Measurements from ENCODE around the gene DYRK1A. TPM values are rescaled to one million over a fixed set of nuclear protein-coding genes. Genes with fewer than 3 reads are reported as not detected.

Gene DYRK1A
- total RNA-seq, 2 experiments from 2014 or later: 47.6 to 51.1 TPM

DNA sequence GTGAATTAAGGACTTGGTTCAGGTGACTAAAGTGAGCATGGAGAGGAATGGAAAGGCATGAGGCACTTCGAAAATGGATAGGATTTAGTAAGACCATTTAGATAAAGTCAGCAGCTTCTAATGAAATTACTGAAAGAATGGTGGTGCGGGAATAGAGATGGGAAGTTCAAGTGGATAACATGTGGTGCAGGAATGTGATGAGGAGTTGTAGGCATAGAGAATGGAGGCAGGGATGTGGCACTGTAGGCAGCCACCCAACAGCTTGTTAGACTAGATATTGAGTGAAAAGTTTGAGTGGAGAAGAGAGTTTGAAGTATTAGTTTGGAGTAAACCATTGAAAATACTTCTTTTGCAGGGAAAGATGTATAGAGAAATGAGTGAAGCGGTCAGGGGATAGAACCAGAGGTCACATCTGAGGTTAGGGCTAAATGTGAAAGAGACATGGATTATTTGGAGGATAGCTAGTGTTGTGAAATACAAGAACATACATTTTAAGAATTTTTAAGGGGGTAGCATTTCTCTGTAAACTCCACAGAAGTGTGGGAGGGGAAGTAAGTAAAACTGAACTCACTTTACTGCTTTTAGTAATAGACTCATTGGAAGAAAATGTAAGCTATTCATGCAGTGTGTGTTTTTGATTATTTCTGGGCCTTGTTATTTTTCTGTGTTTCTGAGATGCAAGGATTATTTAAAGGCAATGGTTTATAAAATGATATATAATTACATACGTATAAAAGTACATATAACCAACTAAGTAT is 46.2 kb downstream of the DYRK1A start:
- Mint-ChIP-seq H3K4me1 (ENCODE audit: low read depth) (peaks cover 79% of the 10 kb centered on the region), H3K27me3 (no peaks in the 10 kb centered on the region), H3K4me3 (no peak overlapping the region), H3K27ac (peak overlapping the region; percentile 0), H3K9me3 (no peaks in the 10 kb centered on the region), H3K36me3 (peaks cover 6% of the 10 kb centered on the region)
- intact Hi-C loops (cut with micrococcal nuclease): loop anchor here (5.0 kb wide), 1 partner anchor 45 kb away; no protein-coding TSS in a partner anchor
- ChIA-PET CTCF (no interaction called here), POLR2A (no interaction called here)
- DNase-seq: no peak

DNA sequence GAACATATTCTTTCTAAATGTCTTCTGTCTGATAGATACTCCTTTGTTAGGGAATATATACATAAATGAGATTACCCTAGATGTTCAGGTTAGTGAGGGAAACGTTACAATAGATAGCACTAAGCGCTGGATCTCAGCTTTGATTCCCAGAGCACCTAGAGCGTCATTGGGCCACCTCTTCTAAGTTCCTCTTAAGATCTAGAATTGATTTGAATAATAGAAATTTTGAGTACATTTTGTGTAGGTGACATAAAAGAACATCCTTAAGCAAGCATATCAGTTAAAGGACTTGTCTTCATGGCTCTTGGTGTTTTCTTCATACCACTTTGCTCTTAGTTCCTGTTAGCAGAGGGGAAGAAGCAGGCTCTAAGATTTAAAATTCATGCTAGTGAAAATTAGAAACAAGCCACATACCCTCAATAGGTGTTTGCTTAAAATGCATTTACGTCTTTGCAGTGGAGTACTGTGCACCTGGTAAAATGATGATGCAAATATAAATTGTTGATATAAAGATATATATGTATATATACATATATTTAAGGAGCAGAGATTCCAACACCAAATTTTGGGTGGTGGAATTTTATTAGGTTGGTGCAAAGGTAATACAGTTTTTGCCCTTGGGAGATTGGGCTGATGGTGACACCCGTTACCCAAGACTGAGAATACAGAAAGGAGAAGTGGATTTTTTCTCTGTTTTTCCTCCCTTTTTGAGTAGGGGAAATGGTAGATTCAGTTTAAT is 47.1 kb downstream of the DYRK1A start:
- ChIA-PET POLR2A (no interaction called here), CTCF (no interaction called here)
- no peak overlapping the region for H3K27ac Mint-ChIP-seq
- H3K4me1 Mint-ChIP-seq (ENCODE audit: low read depth): peaks cover 81% of the 10 kb centered on the region
- peaks cover 5% of the 10 kb centered on the region for H3K36me3 Mint-ChIP-seq
- H3K9me3 Mint-ChIP-seq: no peaks in the 10 kb centered on the region
- no peaks in the 10 kb centered on the region for H3K27me3 Mint-ChIP-seq
- H3K4me3 Mint-ChIP-seq: no peak overlapping the region
- DNase-seq: no peak
- intact Hi-C loops (cut with micrococcal nuclease): loop anchor here (5.0 kb wide), 1 partner anchor 44 kb away; no protein-coding TSS in a partner anchor

DNA sequence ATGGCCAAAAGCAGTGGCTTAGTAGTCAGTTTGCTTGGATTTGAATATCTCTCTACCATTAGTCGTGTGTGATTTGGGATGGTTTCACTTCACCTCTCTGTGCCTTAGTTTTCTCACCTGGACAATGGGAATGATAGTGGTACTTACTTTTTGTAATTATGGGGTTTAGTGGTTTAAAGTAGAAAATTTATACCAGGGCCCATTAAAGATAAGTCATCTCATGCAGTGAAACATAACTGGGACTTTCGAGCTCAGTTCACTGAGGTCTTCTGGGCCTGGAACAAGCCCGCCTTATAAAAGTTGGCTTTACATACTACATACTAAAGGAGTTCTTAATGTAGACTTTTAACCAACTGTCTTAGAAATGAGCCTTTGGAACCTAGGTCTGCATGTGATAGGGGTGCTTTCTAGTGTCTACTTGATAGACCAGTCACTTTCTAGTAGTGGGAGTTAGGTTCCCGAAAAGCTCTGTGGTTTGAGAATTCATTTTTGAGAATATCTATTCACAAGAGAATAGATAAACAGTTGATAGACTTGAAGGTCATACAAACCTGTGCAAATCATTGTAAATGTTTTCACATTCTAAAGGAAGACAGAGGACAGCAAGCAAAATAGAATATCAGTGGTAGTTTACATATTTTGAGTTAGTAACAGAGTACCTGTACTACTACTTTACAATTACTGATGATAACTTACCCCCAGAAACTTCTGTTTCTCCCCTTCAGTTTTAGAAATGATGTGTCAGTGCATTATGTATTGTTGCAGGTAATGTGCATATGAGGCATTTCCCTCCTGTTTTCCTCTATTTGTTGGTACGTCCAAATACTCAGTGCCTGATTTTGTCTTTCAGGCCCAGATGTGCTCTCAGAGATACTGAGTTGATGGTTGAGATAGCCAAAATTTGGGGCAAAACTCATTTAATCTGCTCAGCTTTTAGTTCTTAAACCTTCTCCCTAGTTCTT is 48.0 kb downstream of the DYRK1A start:
- no peaks in the 10 kb centered on the region for H3K27me3 Mint-ChIP-seq
- POLR2A ChIA-PET: no interaction called here
- peaks cover 83% of the 10 kb centered on the region for H3K4me1 Mint-ChIP-seq (ENCODE audit: low read depth)
- no peaks in the 10 kb centered on the region for H3K9me3 Mint-ChIP-seq
- DNase-seq: no peak
- no peak overlapping the region for H3K4me3 Mint-ChIP-seq
- intact Hi-C loops (cut with micrococcal nuclease): loop anchor here (5.0 kb wide), 1 partner anchor 43 kb away; no protein-coding TSS in a partner anchor
- H3K36me3 Mint-ChIP-seq: peaks cover 3% of the 10 kb centered on the region
- CTCF ChIA-PET: no interaction called here
- peak overlapping the region; percentile 28 for H3K27ac Mint-ChIP-seq

- intact Hi-C loops (cut with micrococcal nuclease): no loop called here
Observed at GRCh38 chr21:37415939-37416338, 49.4 kb downstream of the DYRK1A start.

GRCh38 chr21:37416914-37417313 is 50.3 kb downstream of the DYRK1A start:
- no peaks in the 10 kb centered on the region for H3K9me3 Mint-ChIP-seq
- H3K27ac Mint-ChIP-seq: no peak overlapping the region
- CTCF ChIA-PET: no interaction called here
- no peaks in the 10 kb centered on the region for H3K27me3 Mint-ChIP-seq
- intact Hi-C loops (cut with micrococcal nuclease): no loop called here
- POLR2A ChIA-PET: interaction anchor here (0.9 kb wide), 1 partner anchor 9 kb away, joined by 3 read pairs; no protein-coding TSS in a partner anchor
- H3K4me3 Mint-ChIP-seq: no peak overlapping the region
- H3K4me1 Mint-ChIP-seq (ENCODE audit: low read depth): peaks cover 79% of the 10 kb centered on the region
- DNase-seq: no peak
- peaks cover 9% of the 10 kb centered on the region for H3K36me3 Mint-ChIP-seq

More at GRCh38 chr21:37415939-37416338, 49.4 kb downstream of the DYRK1A start:
- DNase-seq: no peak
- Mint-ChIP-seq H3K4me1 (ENCODE audit: low read depth) (peaks cover 84% of the 10 kb centered on the region), H3K9me3 (no peaks in the 10 kb centered on the region), H3K36me3 (peaks cover 7% of the 10 kb centered on the region), H3K27ac (peak overlapping the region; percentile 62), H3K4me3 (no peak overlapping the region), H3K27me3 (no peaks in the 10 kb centered on the region)
- POLR2A ChIA-PET: interaction anchor here (0.9 kb wide), 1 partner anchor 8 kb away, joined by 3 read pairs; no protein-coding TSS in a partner anchor
- CTCF ChIA-PET: no interaction called here

DNA sequence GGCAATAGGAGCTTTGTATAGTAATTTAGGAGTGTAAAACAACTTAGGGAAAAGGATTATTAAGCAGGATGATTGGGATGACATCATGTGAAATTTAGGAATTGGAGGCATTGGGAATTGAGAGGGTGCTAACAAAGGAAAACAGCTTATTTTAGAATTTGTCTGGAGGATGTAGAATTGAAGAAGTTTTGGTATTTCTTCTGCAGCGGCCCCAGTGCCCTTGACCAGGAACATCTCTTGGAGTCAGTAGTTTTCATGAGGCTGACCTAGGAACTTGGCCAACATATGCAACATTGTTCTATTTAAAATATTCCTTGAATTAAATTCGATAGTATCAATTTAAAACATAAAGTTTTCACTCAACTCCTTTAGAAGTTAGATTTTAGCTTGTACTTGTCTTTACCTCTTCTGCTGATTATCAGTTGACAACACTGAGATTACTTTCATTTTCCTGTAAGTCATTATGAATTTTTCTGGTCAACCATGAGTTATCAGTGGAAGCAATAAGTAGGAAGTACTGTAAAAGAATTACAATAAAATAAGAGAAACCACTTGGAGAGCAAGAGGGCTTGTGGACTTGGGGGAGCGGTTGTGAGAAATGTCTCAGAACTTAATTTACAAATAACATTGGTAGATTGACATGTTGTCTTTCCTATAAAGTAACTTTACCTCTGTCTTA is 52.8 kb downstream of the DYRK1A start:
- H3K27me3 Mint-ChIP-seq: no peaks in the 10 kb centered on the region
- H3K27ac Mint-ChIP-seq: peak overlapping the region; percentile 53
- no peaks in the 10 kb centered on the region for H3K9me3 Mint-ChIP-seq
- intact Hi-C loops (cut with micrococcal nuclease): no loop called here
- H3K36me3 Mint-ChIP-seq: peaks cover 21% of the 10 kb centered on the region
- ChIA-PET POLR2A (no interaction called here), CTCF (interaction anchor here (0.8 to 1.8 kb wide), 2 partner anchors 11 to 44 kb away, joined by 3 to 6 read pairs; no protein-coding TSS in a partner anchor)
- no peak overlapping the region for H3K4me3 Mint-ChIP-seq
- DNase-seq: no peak
- peaks cover 75% of the 10 kb centered on the region for H3K4me1 Mint-ChIP-seq (ENCODE audit: low read depth)

DNA sequence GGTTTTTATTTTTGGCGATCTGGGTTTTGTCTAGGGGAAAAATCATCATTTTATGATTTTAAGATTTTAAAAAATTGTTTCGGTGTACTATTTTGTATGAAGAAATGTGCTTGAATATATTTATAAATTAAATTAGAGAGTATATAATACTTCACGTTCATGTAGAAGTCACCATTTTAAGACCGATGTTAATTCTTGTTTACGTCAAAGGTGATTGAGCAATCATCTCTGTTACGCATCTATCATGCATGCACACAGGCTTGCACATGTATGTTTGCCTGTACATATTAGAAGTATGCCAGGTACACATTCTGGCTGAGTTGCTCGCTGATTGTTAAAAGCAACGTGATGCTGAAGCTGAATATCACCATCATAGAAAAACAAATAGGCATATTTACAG is 54.7 kb downstream of the DYRK1A start:
- DNase-seq: no peak
- Mint-ChIP-seq H3K27ac (no peak overlapping the region), H3K36me3 (peaks cover 30% of the 10 kb centered on the region), H3K27me3 (no peaks in the 10 kb centered on the region), H3K9me3 (no peaks in the 10 kb centered on the region), H3K4me1 (ENCODE audit: low read depth) (peaks cover 64% of the 10 kb centered on the region), H3K4me3 (no peak overlapping the region)
- CTCF ChIA-PET: no interaction called here
- POLR2A ChIA-PET: no interaction called here
- intact Hi-C loops (cut with micrococcal nuclease): no loop called here

DNA sequence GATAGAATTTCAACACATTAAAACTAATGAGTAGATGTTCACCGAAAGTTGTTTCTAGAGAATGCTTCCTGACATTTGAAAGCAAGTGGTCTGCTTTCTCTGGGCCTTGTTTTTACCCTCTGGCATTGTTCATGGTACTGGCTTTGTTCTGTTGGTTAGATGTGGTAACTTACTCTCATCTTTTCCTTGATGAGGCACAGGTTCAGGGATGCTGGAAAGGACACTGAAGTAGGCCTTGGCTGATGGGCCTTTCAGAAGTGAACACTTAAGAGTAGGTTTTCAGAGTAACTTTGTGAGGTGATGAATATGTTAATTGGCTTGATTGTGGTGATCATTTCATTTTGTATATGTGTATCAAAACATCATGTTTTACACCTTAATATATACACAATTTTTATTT is 55.8 kb downstream of the DYRK1A start:
- H3K27ac Mint-ChIP-seq: no peak overlapping the region
- POLR2A ChIA-PET: interaction anchor here (0.8 kb wide), 1 partner anchor 14 kb away, joined by 3 read pairs; no protein-coding TSS in a partner anchor
- peaks cover 30% of the 10 kb centered on the region for H3K36me3 Mint-ChIP-seq
- intact Hi-C loops (cut with micrococcal nuclease): no loop called here
- CTCF ChIA-PET: no interaction called here
- H3K4me3 Mint-ChIP-seq: no peak overlapping the region
- H3K9me3 Mint-ChIP-seq: no peaks in the 10 kb centered on the region
- no peaks in the 10 kb centered on the region for H3K27me3 Mint-ChIP-seq
- H3K4me1 Mint-ChIP-seq (ENCODE audit: low read depth): peaks cover 63% of the 10 kb centered on the region
- DNase-seq: no peak

- CTCF ChIA-PET: no interaction called here
Observed at GRCh38 chr21:37423103-37423502, 56.5 kb downstream of the DYRK1A start.

DNA sequence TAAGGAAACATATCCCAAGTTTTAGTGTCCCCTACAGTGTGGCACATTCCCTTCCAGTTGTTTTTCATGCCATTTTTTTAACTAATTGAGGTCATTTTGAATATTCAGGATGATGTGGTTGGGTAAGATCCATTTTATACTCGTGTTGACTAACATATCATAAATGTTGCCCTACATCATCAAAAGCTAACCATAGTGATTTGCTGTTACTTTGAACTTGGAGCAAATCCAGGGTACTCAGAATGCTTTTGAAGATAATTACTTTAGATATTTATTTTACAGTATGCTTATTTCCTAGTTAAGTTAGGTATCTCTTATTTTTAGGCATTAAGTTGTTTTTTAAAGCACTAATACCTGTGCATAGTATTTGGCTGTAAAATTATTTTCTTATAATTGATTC is 57.8 kb downstream of the DYRK1A start:
- H3K9me3 Mint-ChIP-seq: no peaks in the 10 kb centered on the region
- H3K4me3 Mint-ChIP-seq: no peak overlapping the region
- H3K27ac Mint-ChIP-seq: no peak overlapping the region
- peaks cover 55% of the 10 kb centered on the region for H3K4me1 Mint-ChIP-seq (ENCODE audit: low read depth)
- peaks cover 34% of the 10 kb centered on the region for H3K36me3 Mint-ChIP-seq
- DNase-seq: no peak
- H3K27me3 Mint-ChIP-seq: no peaks in the 10 kb centered on the region
- CTCF ChIA-PET: no interaction called here
- intact Hi-C loops (cut with micrococcal nuclease): no loop called here
- POLR2A ChIA-PET: no interaction called here

More at GRCh38 chr21:37423103-37423502, 56.5 kb downstream of the DYRK1A start:
- Mint-ChIP-seq H3K27ac (no peak overlapping the region), H3K9me3 (no peaks in the 10 kb centered on the region), H3K4me1 (ENCODE audit: low read depth) (peaks cover 59% of the 10 kb centered on the region), H3K27me3 (no peaks in the 10 kb centered on the region), H3K4me3 (no peak overlapping the region), H3K36me3 (peaks cover 30% of the 10 kb centered on the region)
- no peak for DNase-seq
- intact Hi-C loops (cut with micrococcal nuclease): no loop called here
- POLR2A ChIA-PET: interaction anchor here (0.8 kb wide), 1 partner anchor 14 kb away, joined by 3 read pairs; no protein-coding TSS in a partner anchor

- no peaks in the 10 kb centered on the region for H3K9me3 Mint-ChIP-seq
- ChIA-PET CTCF (no interaction called here), POLR2A (no interaction called here)
- H3K4me1 Mint-ChIP-seq (ENCODE audit: low read depth): peaks cover 56% of the 10 kb centered on the region
- H3K4me3 Mint-ChIP-seq: no peak overlapping the region
- no peak overlapping the region for H3K27ac Mint-ChIP-seq
- no peak for DNase-seq
- intact Hi-C loops (cut with micrococcal nuclease): no loop called here
- H3K36me3 Mint-ChIP-seq: peaks cover 36% of the 10 kb centered on the region
- no peaks in the 10 kb centered on the region for H3K27me3 Mint-ChIP-seq
Observed at GRCh38 chr21:37425001-37425400, 58.4 kb downstream of the DYRK1A start.
